ENCODE data around the gene TP53AIP1. TPM values are rescaled to one million over a fixed set of nuclear protein-coding genes. Genes with fewer than 3 reads are reported as not detected.

The TP53AIP1 gene
- total and polyA plus RNA-seq, 2 of the 8 experiments (the other 6 are each of a cell fraction or from before 2014, with no cell fraction given): 0.03 TPM; not detected in 1

DNA sequence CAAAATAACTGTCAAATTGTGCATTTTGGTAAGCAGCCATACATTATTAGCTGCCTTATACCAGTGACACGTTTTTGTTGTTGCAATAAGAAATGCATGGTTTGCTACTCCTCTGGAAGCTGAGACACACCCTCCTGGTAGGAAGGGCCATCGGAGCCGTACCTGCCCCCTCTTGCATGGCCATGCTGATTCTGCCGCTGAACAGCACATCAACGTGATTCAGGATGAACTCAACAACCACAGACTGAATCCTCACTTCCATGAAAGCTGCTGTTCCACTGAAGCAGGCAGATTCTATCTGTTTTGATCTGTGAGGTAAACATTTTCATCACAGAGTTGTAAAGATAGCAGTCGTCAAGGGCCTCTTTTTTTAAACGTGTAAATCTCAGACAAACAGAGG lies 38.6 kb upstream of the TP53AIP1 start:
- Histone ChIP-seq H3K79me2 (ENCODE audit: control insufficient read depth in 1 of 2, insufficient read depth in 2 of 2, low read length in 2 of 2) (no peaks in the 10 kb centered on the region), H3K23ac (ENCODE audit: insufficient read length) (no peak overlapping the region), H3K4me2 (ENCODE audit: insufficient read depth in 1 of 2, low read depth in 2 of 2, low read length in 2 of 2) (no peak overlapping the region), H2BK120ac (replicated peaks; ENCODE audit: low read depth, low read length) (no peak overlapping the region), H3K23me2 (ENCODE audit: low read depth, low read length) (no peaks in the 10 kb centered on the region; the same call in 1 of the 2 replicates), H2BK15ac (ENCODE audit: low read length) (no peak overlapping the region), H3K4me1 (replicated peaks in 1 of 4; ENCODE audit: control insufficient read depth in 3 of 4, insufficient read depth in 4 of 4, low read length in 3 of 4) (no peaks in the 10 kb centered on the region), H2BK5ac (ENCODE audit: low read depth, low read length) (no peak overlapping the region), H2AK5ac (ENCODE audit: low read depth, low read length) (no peak overlapping the region), H3K9ac (replicated peaks in 1 of 4; ENCODE audit: extremely low read depth in 1 of 4, low read depth in 3 of 4, low read length in 3 of 4) (no peak overlapping the region), H2AFZ (ENCODE audit: low read length) (no peak overlapping the region), H3K79me1 (ENCODE audit: low read depth, low read length) (no peaks in the 10 kb centered on the region), H3K9me3 (ENCODE audit: insufficient read depth in 2 of 2, low read depth in 1 of 2, low read length in 1 of 2) (no peaks in the 10 kb centered on the region), H4K91ac (replicated peaks; ENCODE audit: insufficient read length, low read length) (no peak overlapping the region), H2BK20ac (ENCODE audit: low read length) (no peak overlapping the region), H4K8ac (ENCODE audit: extremely low read depth, insufficient read depth, low read length) (no peak overlapping the region), H3K27me3 (replicated peaks in 1 of 4; ENCODE audit: control insufficient read depth in 3 of 4, extremely low read depth in 1 of 4, insufficient read depth in 3 of 4, low read length in 3 of 4) (no peaks in the 10 kb centered on the region), H2BK12ac (ENCODE audit: low read depth, low read length) (no peak overlapping the region), H3K27ac (ENCODE audit: low read depth, low read length) (no peak overlapping the region), H3K14ac (ENCODE audit: insufficient read length) (no peak overlapping the region), H3K4me3 (ENCODE audit: extremely low read depth in 1 of 4, insufficient read depth in 2 of 4, low read depth in 3 of 4, low read length in 4 of 4) (no peak overlapping the region), H4K5ac (ENCODE audit: insufficient read length, low read depth, low read length) (no peak overlapping the region), H3K18ac (ENCODE audit: extremely low read depth, low read length) (no peak overlapping the region), H3K4ac (replicated peaks; ENCODE audit: insufficient read length, low read depth, low read length) (no peak overlapping the region), H3K56ac (replicated peaks; ENCODE audit: insufficient read length, low read depth, low read length) (no peak overlapping the region), H3K36me3 (ENCODE audit: control insufficient read depth in 2 of 4, insufficient read depth in 4 of 4, low read length in 3 of 4) (peaks cover 0 to 10% (median 2%) of the 10 kb centered on the region in 4 experiments; a peak in 5 of 8 replicates), H4K20me1 (replicated peaks in 1 of 2; ENCODE audit: control insufficient read depth in 1 of 2, insufficient read depth in 2 of 2, low read length in 2 of 2) (no peaks in the 10 kb centered on the region)
- ChIA-PET CTCF (ENCODE audit: partially characterized antibody) (interaction anchor here (2.6 kb wide), 1 partner anchor 25 kb away, joined by 8 read pairs; no protein-coding TSS in a partner anchor), POLR2A (ENCODE audit: partially characterized antibody) (no interaction called here)
- 84% methylated on average over 7 of the region's 7 CpGs; no CpG with 5 or more reads in 1 of the 2 experiments for WGBS, 2 experiments (ENCODE audit: extremely low coverage in 1 of 2, insufficient coverage in 1 of 2, insufficient read length in 1 of 2, insufficient replicate concordance in 2 of 2, low coverage in 1 of 2, low lambda C conversion rate in 2 of 2, missing lambda C conversion rate in 1 of 2)
- FAIRE-seq: no peak
- DNase-seq (ENCODE audit: low read depth in 1 of 2, low spot score in 2 of 2): no peak
- TF ChIP-seq YY1 (IDR thresholded peaks at IDR 0.05; ENCODE audit: low read depth, low read length): no peak
- TF ChIP-seq POLR2AphosphoS5 (IDR thresholded peaks at IDR 0.05; ENCODE audit: low read depth, low read length): no peak
- no peak for TF ChIP-seq RXRA (IDR thresholded peaks at IDR 0.05; ENCODE audit: insufficient read depth, low read depth, low read length)
- TF ChIP-seq RFX5 (IDR thresholded peaks at IDR 0.05; ENCODE audit: borderline replicate concordance, low read depth, low read length): no peak
- no peak for TF ChIP-seq RBBP5 (IDR thresholded peaks at IDR 0.05; ENCODE audit: borderline replicate concordance, low read depth, low read length)
- no peak for TF ChIP-seq SIRT6 (IDR thresholded peaks at IDR 0.05; ENCODE audit: low read length)
- TF ChIP-seq CBX8 (IDR thresholded peaks at IDR 0.05; ENCODE audit: borderline replicate concordance, low read depth, low read length): no peak
- no peak for TF ChIP-seq POU5F1 (IDR thresholded peaks at IDR 0.05; ENCODE audit: low read depth, low read length)
- no peak for TF ChIP-seq BCL11A (IDR thresholded peaks at IDR 0.05; ENCODE audit: low read depth in 2 of 2, low read length in 2 of 2)
- TF ChIP-seq ZNF274 (IDR thresholded peaks at IDR 0.05; ENCODE audit: borderline replicate concordance, extremely low read depth, low read length): no peak
- TF ChIP-seq, protein P1, sequence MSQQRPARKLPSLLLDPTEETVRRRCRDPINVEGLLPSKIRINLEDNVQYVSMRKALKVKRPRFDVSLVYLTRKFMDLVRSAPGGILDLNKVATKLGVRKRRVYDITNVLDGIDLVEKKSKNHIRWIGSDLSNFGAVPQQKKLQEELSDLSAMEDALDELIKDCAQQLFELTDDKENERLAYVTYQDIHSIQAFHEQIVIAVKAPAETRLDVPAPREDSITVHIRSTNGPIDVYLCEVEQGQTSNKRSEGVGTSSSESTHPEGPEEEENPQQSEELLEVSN (IDR thresholded peaks at IDR 0.05): no peak
- TF ChIP-seq JUN (IDR thresholded peaks at IDR 0.05; ENCODE audit: low read depth, low read length): no peak
- TF ChIP-seq SP2 (IDR thresholded peaks at IDR 0.05; ENCODE audit: low read length): no peak
- TF ChIP-seq, protein P2, sequence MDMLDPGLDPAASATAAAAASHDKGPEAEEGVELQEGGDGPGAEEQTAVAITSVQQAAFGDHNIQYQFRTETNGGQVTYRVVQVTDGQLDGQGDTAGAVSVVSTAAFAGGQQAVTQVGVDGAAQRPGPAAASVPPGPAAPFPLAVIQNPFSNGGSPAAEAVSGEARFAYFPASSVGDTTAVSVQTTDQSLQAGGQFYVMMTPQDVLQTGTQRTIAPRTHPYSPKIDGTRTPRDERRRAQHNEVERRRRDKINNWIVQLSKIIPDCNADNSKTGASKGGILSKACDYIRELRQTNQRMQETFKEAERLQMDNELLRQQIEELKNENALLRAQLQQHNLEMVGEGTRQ (IDR thresholded peaks at IDR 0.05; ENCODE audit: low read length): no peak

All from H1 (cell line).